ENCODE measurements around the gene SLIT1. TPM values are rescaled to one million over a fixed set of nuclear protein-coding genes. Genes with fewer than 3 reads are reported as not detected.

SLIT1 gene
- total and polyA plus RNA-seq, 2 of the 8 experiments (the other 6 are each of a cell fraction or from before 2014, with no cell fraction given): 0.70 to 0.88 TPM

GRCh38 chr10:97065128-97065527 is 120.6 kb downstream of the SLIT1 start:
- Histone ChIP-seq H2BK5ac (ENCODE audit: low read depth, low read length) (no peak overlapping the region), H2BK120ac (replicated peaks; ENCODE audit: low read depth, low read length) (no peak overlapping the region), H2BK20ac (ENCODE audit: low read length) (no peak overlapping the region), H4K8ac (ENCODE audit: extremely low read depth, insufficient read depth, low read length) (no peak overlapping the region), H4K20me1 (replicated peaks in 1 of 2; ENCODE audit: control insufficient read depth in 1 of 2, insufficient read depth in 2 of 2, low read length in 2 of 2) (peaks cover 0 to 2% of the 10 kb centered on the region in 2 experiments), H4K91ac (replicated peaks; ENCODE audit: insufficient read length, low read length) (no peak overlapping the region), H3K27me3 (replicated peaks in 1 of 4; ENCODE audit: control insufficient read depth in 3 of 4, extremely low read depth in 1 of 4, insufficient read depth in 3 of 4, low read length in 3 of 4) (no peaks in the 10 kb centered on the region; a peak in 1 of 7 replicates), H3K4me3 (ENCODE audit: extremely low read depth in 1 of 4, insufficient read depth in 2 of 4, low read depth in 3 of 4, low read length in 4 of 4) (no peak overlapping the region), H3K79me1 (ENCODE audit: low read depth, low read length) (no peaks in the 10 kb centered on the region), H3K4me1 (replicated peaks in 1 of 4; ENCODE audit: control insufficient read depth in 3 of 4, insufficient read depth in 4 of 4, low read length in 3 of 4) (peaks cover 0 to 12% (median 7%) of the 10 kb centered on the region in 4 experiments; a peak in 5 of 7 replicates), H3K18ac (ENCODE audit: extremely low read depth, low read length) (no peak overlapping the region), H3K4me2 (ENCODE audit: insufficient read depth in 1 of 2, low read depth in 2 of 2, low read length in 2 of 2) (no peak overlapping the region), H3K9me3 (ENCODE audit: insufficient read depth in 2 of 2, low read depth in 1 of 2, low read length in 1 of 2) (0 out of 4 replicates have a peak, but pooled peaks cover 0 to 3% of the 10 kb centered on the region in 2 experiments), H3K23ac (ENCODE audit: insufficient read length) (no peak overlapping the region), H2AFZ (ENCODE audit: low read length) (no peak overlapping the region), H3K14ac (ENCODE audit: insufficient read length) (no peak overlapping the region), H3K9ac (replicated peaks in 1 of 4; ENCODE audit: extremely low read depth in 1 of 4, low read depth in 3 of 4, low read length in 3 of 4) (no peak overlapping the region), H3K4ac (replicated peaks; ENCODE audit: insufficient read length, low read depth, low read length) (no peak overlapping the region), H3K79me2 (ENCODE audit: control insufficient read depth in 1 of 2, insufficient read depth in 2 of 2, low read length in 2 of 2) (no peaks in the 10 kb centered on the region), H2AK5ac (ENCODE audit: low read depth, low read length) (no peak overlapping the region), H3K36me3 (ENCODE audit: control insufficient read depth in 2 of 4, insufficient read depth in 4 of 4, low read length in 3 of 4) (no peaks in the 10 kb centered on the region), H2BK12ac (ENCODE audit: low read depth, low read length) (no peak overlapping the region), H3K56ac (replicated peaks; ENCODE audit: insufficient read length, low read depth, low read length) (no peak overlapping the region), H3K27ac (ENCODE audit: low read depth, low read length) (no peak overlapping the region), H4K5ac (ENCODE audit: insufficient read length, low read depth, low read length) (no peak overlapping the region), H2BK15ac (ENCODE audit: low read length) (no peak overlapping the region), H3K23me2 (ENCODE audit: low read depth, low read length) (no peaks in the 10 kb centered on the region; the same call in 1 of the 2 replicates)
- no peak for DNase-seq (ENCODE audit: low read depth in 1 of 2, low spot score in 2 of 2)
- WGBS, 2 experiments (ENCODE audit: extremely low coverage in 1 of 2, insufficient coverage in 1 of 2, insufficient read length in 1 of 2, insufficient replicate concordance in 2 of 2, low coverage in 1 of 2, low lambda C conversion rate in 2 of 2, missing lambda C conversion rate in 1 of 2): 71% methylated on average over 1 of the region's 1 CpG; no CpG with 5 or more reads in 1 of the 2 experiments
- ChIA-PET POLR2A (ENCODE audit: partially characterized antibody) (no interaction called here), CTCF (ENCODE audit: partially characterized antibody) (interaction anchor here (1.5 to 42.3 kb wide), 8 partner anchors 7 to 153 kb away, joined by 5 to 1348 read pairs (median 214); partner anchors contain the start of gene SLIT1)
- FAIRE-seq: no peak
- no peak for TF ChIP-seq JUN (IDR thresholded peaks at IDR 0.05; ENCODE audit: low read depth, low read length)
- TF ChIP-seq USF2 (IDR thresholded peaks at IDR 0.05; ENCODE audit: low read length): no peak
- TF ChIP-seq EZH2 (IDR thresholded peaks at IDR 0.05; ENCODE audit: low read depth, low read length, severe bottlenecking): no peak
- no peak for TF ChIP-seq SAP30 (IDR thresholded peaks at IDR 0.05; ENCODE audit: insufficient read depth, insufficient replicate concordance, low read length)
- TF ChIP-seq CBX5 (IDR thresholded peaks at IDR 0.05; ENCODE audit: low read depth, low read length): no peak
- no peak for TF ChIP-seq E2F6 (IDR thresholded peaks at IDR 0.05)
- no peak for TF ChIP-seq EGR1 (IDR thresholded peaks at IDR 0.05; ENCODE audit: borderline replicate concordance, low read depth, low read length)
- no peak for TF ChIP-seq SIN3A (conservative IDR thresholded peaks at IDR 0.05 in 1 of 2, IDR thresholded peaks at IDR 0.05 in 1 of 2; ENCODE audit: low read depth in 1 of 2, low read length in 2 of 2)
- no peak for TF ChIP-seq CTBP2 (IDR thresholded peaks at IDR 0.05; ENCODE audit: borderline replicate concordance, insufficient read depth, insufficient read length, low read length)
- TF ChIP-seq TBP (IDR thresholded peaks at IDR 0.05; ENCODE audit: low read depth, low read length): no peak

Data from H1 (cell line).